ENCODE results near the gene NKX2-4.
"Not testable (repeated sequence)": the region's sequence is repeated elsewhere in the genome, so short reads cannot be mapped to it uniquely, and the experiment has no call there.

Gene NKX2-4

DNA sequence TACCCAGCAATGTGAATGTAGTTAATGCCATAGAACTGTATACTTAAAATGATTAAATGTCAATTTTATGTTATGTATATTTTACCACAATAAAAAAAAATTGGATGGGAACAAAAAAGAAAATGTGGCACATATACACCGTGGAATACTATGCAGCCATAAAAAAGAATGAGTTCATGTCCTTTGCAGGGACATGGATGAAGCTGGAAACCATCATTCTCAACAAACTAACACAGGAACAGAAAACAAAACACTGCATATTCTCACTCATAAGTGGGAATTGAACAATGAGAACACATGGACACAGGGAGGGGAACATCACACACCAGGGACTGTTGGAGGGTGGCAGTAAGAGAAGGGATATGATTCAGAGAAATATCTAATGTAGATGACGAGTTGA, 21.8 kb upstream of the NKX2-4 start:
- H3K36me3 ChIP-seq (ENCODE audit: control insufficient read depth in 1 of 2, insufficient read depth in 2 of 2, low read length in 2 of 2); H3K4me1 ChIP-seq (ENCODE audit: control insufficient read depth in 1 of 2, insufficient read depth in 2 of 2, low read length in 2 of 2); H3K4me3 ChIP-seq (ENCODE audit: low read depth in 1 of 2, low read length in 2 of 2); H3K27ac ChIP-seq (ENCODE audit: low read length); H3K27me3 ChIP-seq (ENCODE audit: low read depth, low read length): not testable (repeated sequence)
- peaks cover 0 to 19% of the 10 kb centered on the region in 2 donors for H3K9me3 ChIP-seq (ENCODE audit: control insufficient read depth in 1 of 2, low read length in 2 of 2)

DNA sequence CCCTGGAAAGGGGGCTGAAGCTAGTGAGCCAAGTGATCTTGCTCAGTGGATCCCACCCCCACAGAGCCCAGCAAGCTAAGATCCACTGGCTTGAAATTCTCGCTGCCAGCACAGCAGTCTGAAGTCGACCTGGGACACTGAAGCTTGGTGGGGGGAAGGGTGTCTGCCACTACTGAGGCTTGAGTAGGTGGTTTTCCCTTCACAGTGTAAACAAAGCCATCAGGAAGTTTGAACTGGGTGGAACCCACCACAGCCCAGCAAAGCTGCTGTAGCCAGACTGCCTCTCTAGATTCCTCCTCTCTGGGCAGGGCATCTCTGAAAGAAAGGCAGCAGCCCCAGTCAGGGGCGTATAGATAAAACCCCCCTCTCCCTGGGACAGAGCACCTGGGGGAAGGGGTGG, 16.7 kb upstream of the NKX2-4 start:
- H3K27ac ChIP-seq (ENCODE audit: low read length); H3K27me3 ChIP-seq (ENCODE audit: low read depth, low read length); H3K4me3 ChIP-seq (ENCODE audit: low read depth in 1 of 2, low read length in 2 of 2); H3K36me3 ChIP-seq (ENCODE audit: control insufficient read depth in 1 of 2, insufficient read depth in 2 of 2, low read length in 2 of 2); H3K4me1 ChIP-seq (ENCODE audit: control insufficient read depth in 1 of 2, insufficient read depth in 2 of 2, low read length in 2 of 2): not testable (repeated sequence)
- peaks cover 6 to 16% of the 10 kb centered on the region in 2 donors for H3K9me3 ChIP-seq (ENCODE audit: control insufficient read depth in 1 of 2, low read length in 2 of 2)

DNA sequence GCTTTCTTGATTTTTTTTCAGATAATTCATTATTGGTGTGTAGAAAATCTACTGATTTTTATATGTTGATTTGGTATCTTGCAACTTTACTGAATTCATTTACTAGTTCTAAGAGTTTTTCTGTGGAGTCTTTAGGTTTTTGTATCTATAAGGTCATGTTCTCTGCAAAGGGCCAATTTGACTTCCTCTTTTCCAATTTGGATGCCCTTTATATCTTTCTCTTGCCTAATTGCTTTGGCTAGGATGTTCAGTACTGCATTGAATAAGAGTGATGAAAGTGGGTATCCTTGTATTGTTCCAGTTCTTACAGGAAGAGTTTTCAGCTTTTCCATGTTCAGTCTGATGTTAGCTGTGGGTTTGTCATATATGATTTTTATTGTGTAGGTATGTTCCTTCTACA, 14.4 kb upstream of the NKX2-4 start:
- Histone ChIP-seq H3K36me3 (ENCODE audit: control insufficient read depth in 1 of 2, insufficient read depth in 2 of 2, low read length in 2 of 2) (no peaks in the 10 kb centered on the region), H3K27me3 (ENCODE audit: low read depth, low read length) (no peaks in the 10 kb centered on the region), H3K9me3 (ENCODE audit: control insufficient read depth in 1 of 2, low read length in 2 of 2) (peaks cover 6 to 16% of the 10 kb centered on the region in 2 donors), H3K27ac (ENCODE audit: low read length) (no peak overlapping the region), H3K4me1 (ENCODE audit: control insufficient read depth in 1 of 2, insufficient read depth in 2 of 2, low read length in 2 of 2) (no peaks in the 10 kb centered on the region), H3K4me3 (ENCODE audit: low read depth in 1 of 2, low read length in 2 of 2) (no peak overlapping the region)

DNA sequence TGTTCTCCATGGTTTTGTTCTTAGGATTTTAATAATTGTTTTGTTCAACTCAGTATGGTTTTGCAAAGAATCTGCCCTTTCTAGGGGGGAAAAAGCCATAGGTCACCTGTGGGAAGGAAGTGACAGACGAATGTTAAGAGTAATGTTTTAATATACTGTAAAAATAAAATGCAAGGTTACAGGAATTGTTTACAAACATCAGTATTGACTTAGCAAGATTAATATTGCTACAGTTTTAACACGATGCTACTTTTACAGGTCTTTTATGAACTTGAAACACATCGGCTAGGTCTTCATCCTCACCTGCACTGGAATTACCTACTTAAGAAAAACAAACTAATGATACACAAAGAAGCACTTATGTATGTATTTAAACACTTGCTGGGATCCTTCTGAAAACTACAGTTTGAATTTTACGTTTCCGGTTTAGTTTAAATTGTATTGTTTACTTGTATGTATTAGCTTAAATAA, 1.7 kb upstream of the NKX2-4 start:
- H3K36me3 ChIP-seq (ENCODE audit: control insufficient read depth in 1 of 2, insufficient read depth in 2 of 2, low read length in 2 of 2) = no peaks in the 10 kb centered on the region
- H3K4me3 ChIP-seq (ENCODE audit: low read depth in 1 of 2, low read length in 2 of 2) = no peak overlapping the region
- peaks cover 0 to 6% of the 10 kb centered on the region in 2 donors for H3K9me3 ChIP-seq (ENCODE audit: control insufficient read depth in 1 of 2, low read length in 2 of 2)
- H3K4me1 ChIP-seq (ENCODE audit: control insufficient read depth in 1 of 2, insufficient read depth in 2 of 2, low read length in 2 of 2) = peaks cover 0 to 13% of the 10 kb centered on the region in 2 donors
- H3K27ac ChIP-seq (ENCODE audit: low read length) = no peak overlapping the region
- peaks cover 44% of the 10 kb centered on the region for H3K27me3 ChIP-seq (ENCODE audit: low read depth, low read length)

DNA sequence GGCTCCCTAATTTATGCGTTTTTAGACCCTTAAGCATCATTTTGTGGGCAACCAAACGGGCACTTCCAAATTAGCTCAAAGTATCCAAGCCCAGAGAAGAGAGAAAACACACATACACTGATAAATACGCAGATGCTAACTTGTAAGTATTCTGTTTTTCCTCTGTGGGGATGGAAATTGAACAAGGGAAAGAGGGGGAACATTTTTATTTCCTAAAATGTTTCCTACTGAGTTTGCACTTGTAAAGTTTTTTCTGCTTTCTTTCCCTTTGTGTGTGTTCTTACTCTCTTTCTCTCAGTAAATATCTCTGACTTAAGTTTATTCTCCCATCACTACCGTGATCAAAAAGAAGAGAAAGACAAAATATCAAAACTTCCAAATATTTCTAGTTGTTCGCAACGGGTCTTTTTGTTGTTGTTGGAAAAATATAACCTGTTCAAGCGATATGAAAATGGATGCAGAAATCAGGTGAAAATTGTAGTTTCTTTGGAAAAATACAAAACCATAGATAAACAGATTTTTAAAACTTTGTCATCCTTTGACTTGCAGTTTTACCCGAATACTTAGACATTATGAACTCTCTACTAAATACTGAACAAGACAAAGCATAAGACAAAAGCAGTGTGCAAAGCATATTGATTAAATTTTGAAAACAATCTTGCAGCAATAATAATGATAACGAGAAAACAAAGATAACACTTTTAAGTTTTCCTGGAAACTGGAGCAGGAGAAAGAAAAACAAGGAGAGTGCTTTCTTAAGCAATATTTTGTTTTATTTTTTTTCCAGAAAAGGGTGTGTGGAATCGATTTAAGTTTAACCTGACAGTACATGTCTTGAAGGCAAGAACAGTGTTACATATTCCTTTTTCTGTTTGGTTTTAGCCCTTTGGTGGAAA, 1.0 kb upstream of the NKX2-4 start:
- Histone ChIP-seq H3K27ac (ENCODE audit: low read length) (no peak overlapping the region), H3K9me3 (ENCODE audit: control insufficient read depth in 1 of 2, low read length in 2 of 2) (peaks cover 0 to 6% of the 10 kb centered on the region in 2 donors), H3K4me1 (ENCODE audit: control insufficient read depth in 1 of 2, insufficient read depth in 2 of 2, low read length in 2 of 2) (peaks cover 0 to 13% of the 10 kb centered on the region in 2 donors), H3K27me3 (ENCODE audit: low read depth, low read length) (peaks cover 50% of the 10 kb centered on the region), H3K4me3 (ENCODE audit: low read depth in 1 of 2, low read length in 2 of 2) (no peak overlapping the region), H3K36me3 (ENCODE audit: control insufficient read depth in 1 of 2, insufficient read depth in 2 of 2, low read length in 2 of 2) (no peaks in the 10 kb centered on the region)

DNA sequence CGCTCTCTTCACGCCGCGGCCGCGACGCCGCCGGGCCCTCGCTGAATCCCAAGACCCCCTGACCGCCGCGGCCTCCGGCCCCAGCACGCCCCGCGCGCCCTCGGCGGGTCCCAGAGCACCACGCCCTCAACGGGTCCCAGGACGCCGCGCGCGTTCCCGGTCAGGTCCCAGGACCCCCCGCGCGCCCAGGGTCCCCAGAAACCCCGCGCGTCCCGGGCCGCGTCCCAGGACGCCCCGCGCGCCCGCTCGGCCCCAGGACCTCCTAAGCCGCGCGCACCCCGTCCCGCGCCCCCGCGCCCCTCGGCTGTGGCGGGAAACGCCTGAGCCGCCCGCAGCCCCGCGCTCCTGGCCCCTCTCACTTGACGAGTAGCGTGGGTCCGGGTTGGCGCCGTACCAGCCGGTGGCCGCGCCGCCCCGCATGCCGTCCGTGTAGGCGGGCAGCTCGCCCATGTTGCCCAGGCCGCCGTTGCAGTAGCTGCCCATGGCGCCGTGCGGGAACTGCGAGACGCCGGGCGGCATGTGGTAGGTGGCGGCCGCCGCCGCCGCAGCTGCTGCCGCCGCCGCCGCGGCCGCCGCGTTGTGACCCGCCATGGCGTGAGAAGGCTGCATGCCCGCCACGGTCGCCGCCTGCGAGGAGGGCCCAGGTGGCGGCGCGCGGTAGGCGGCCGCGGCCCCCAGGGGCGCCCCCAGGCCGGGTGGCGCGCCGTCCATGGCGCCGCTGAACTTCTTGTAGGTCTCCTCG, 556 bp downstream of the NKX2-4 start:
- no peak overlapping the region for H3K27ac ChIP-seq (ENCODE audit: low read length)
- H3K9me3 ChIP-seq (ENCODE audit: control insufficient read depth in 1 of 2, low read length in 2 of 2) = peaks cover 0 to 6% of the 10 kb centered on the region in 2 donors
- H3K4me1 ChIP-seq (ENCODE audit: control insufficient read depth in 1 of 2, insufficient read depth in 2 of 2, low read length in 2 of 2) = peaks cover 0 to 13% of the 10 kb centered on the region in 2 donors
- no peaks in the 10 kb centered on the region for H3K36me3 ChIP-seq (ENCODE audit: control insufficient read depth in 1 of 2, insufficient read depth in 2 of 2, low read length in 2 of 2)
- H3K4me3 ChIP-seq (ENCODE audit: low read depth in 1 of 2, low read length in 2 of 2) = peak overlapping the region in 1 of 2 donors; percentile 49
- H3K27me3 ChIP-seq (ENCODE audit: low read depth, low read length) = peaks cover 50% of the 10 kb centered on the region

DNA sequence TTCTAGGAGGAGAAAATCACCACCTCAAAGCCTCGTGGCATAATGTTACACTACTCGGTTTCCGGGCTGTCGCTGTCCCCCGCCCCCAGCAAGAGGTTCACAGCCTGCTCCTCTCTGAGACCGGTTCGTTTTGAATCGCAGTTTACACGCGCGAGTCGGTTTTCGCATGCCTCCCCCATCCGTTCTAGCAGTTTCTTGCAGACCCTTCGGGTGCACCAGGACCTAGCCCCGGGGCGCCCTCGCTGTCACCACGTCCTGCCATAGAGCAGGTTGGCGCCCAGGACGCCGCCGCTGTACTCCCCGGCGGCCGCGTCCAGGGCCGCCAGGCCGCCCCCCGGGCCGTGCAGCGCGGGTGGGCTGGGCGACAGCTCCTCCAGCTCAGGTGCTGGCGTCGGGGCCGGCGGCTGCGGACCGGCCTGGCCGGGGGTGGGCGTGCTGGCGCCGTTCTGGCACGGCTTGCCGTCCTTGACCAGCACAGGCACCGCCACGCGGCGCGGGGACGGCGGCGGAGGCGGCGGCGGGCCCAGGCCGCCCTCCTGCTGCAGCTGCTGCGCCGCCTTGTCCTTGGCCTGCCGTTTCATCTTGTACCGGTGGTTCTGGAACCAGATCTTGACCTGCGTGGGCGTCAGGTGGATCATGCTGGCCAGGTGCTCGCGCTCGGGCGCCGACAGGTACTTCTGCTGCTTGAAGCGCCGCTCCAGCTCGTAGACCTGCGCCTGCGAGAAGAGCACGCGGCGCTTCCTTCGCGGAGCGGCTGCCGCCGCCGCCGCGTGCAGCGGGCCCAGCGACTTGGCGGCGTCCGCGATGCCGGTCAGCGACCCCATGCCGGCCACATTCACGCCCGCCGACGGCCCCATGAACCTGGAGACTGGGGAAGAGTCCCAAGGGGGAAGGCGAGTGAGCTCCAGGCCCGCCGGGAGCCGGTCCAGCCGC, 1.4 kb downstream of the NKX2-4 start:
- peaks cover 53% of the 10 kb centered on the region for H3K27me3 ChIP-seq (ENCODE audit: low read depth, low read length)
- peaks cover 0 to 13% of the 10 kb centered on the region in 2 donors for H3K4me1 ChIP-seq (ENCODE audit: control insufficient read depth in 1 of 2, insufficient read depth in 2 of 2, low read length in 2 of 2)
- H3K4me3 ChIP-seq (ENCODE audit: low read depth in 1 of 2, low read length in 2 of 2) = peak overlapping the region in 1 of 2 donors; percentile 49
- H3K36me3 ChIP-seq (ENCODE audit: control insufficient read depth in 1 of 2, insufficient read depth in 2 of 2, low read length in 2 of 2) = no peaks in the 10 kb centered on the region
- H3K27ac ChIP-seq (ENCODE audit: low read length) = no peak overlapping the region
- peaks cover 0 to 6% of the 10 kb centered on the region in 2 donors for H3K9me3 ChIP-seq (ENCODE audit: control insufficient read depth in 1 of 2, low read length in 2 of 2)

DNA sequence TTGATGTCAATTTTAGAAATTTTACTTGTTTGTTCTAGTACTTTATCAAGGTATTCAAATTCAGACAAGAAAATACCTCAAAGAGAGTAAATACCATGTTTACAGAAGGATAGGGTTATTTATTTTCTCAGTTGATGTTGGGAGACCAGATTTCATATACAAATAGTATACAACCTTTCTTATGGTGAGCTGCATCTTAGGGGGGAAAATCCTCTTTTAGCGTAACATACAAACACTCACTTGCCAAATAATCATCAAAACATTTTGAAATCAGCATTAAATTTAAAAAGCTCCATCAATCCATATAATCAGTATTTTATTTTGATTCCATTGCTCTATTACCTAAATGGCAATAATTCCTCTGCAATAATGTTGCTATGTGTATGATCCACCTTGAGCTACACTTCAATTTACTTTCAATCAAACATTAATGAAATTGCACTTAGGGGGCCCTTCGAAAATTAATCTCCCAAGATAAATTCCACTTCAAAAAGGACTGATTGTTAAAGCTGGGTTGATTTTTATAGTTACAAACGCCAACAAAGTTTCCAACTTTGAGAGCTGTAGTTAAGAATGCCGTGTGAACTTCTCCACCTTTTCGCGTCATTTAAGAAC, 2.2 kb downstream of the NKX2-4 start:
- Histone ChIP-seq H3K36me3 (ENCODE audit: control insufficient read depth in 1 of 2, insufficient read depth in 2 of 2, low read length in 2 of 2) (no peaks in the 10 kb centered on the region), H3K27me3 (ENCODE audit: low read depth, low read length) (peaks cover 49% of the 10 kb centered on the region), H3K4me1 (ENCODE audit: control insufficient read depth in 1 of 2, insufficient read depth in 2 of 2, low read length in 2 of 2) (peaks cover 0 to 13% of the 10 kb centered on the region in 2 donors), H3K9me3 (ENCODE audit: control insufficient read depth in 1 of 2, low read length in 2 of 2) (peaks cover 0 to 6% of the 10 kb centered on the region in 2 donors), H3K4me3 (ENCODE audit: low read depth in 1 of 2, low read length in 2 of 2) (no peak overlapping the region), H3K27ac (ENCODE audit: low read length) (no peak overlapping the region)

DNA sequence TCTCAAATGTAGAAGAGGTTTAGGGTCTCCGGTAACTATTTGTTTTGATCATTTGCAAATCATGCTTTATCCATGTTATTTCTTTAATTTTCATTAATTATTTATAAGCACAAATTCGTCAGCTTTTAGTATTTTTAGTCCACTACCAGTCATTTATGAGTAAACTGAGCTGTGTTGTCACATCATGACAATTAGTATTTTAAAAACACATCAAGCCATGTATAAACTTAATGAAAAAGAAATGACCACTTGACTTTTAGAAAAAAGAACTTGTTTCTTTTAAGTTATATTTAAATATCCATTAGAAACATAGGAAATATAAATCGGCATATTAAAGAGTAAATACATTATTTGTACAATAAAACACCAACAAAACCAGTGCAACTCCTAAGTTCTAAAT, 2.8 kb downstream of the NKX2-4 start:
- H3K4me3 ChIP-seq (ENCODE audit: low read depth in 1 of 2, low read length in 2 of 2) = no peak overlapping the region

DNA sequence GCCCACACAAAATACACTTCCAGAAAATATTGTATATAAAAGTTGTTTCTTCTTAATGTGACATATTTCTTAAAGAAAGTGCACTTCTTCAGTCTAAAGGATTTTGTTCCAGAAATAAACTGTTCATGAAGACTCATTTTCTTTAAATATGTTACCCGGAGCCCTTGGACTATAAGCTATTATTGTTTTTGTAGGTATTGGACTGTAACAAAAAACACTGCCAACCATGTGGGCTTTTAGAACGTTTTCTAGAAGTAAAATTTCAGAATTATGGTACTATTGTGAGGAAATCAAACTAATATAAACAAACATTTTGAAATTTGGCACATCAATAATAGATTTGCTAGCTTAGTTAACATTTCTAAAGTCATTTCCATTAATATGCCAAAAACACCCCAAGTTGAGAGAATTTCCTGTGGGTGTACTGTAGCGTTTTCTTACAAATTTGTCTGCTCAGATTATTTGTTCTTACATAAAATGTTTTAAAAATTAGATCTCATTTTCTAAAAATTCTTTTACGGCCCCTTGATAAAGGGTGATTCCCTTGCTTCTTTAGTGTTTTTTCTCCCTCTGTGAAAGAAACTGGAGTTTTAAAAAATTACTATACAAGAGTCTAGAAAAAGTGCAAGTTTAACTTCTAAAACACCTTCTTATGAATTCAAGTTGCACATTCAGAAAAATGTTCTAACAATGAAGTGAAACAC, 3.4 kb downstream of the NKX2-4 start:
- Histone ChIP-seq H3K27ac (ENCODE audit: low read length) (no peak overlapping the region), H3K9me3 (ENCODE audit: control insufficient read depth in 1 of 2, low read length in 2 of 2) (peaks cover 0 to 6% of the 10 kb centered on the region in 2 donors), H3K36me3 (ENCODE audit: control insufficient read depth in 1 of 2, insufficient read depth in 2 of 2, low read length in 2 of 2) (peaks cover 0 to 7% of the 10 kb centered on the region in 2 donors), H3K27me3 (ENCODE audit: low read depth, low read length) (peaks cover 49% of the 10 kb centered on the region), H3K4me3 (ENCODE audit: low read depth in 1 of 2, low read length in 2 of 2) (no peak overlapping the region), H3K4me1 (ENCODE audit: control insufficient read depth in 1 of 2, insufficient read depth in 2 of 2, low read length in 2 of 2) (peaks cover 0 to 13% of the 10 kb centered on the region in 2 donors)

More for the DNA sequence above, 2.8 kb downstream of the NKX2-4 start:
- H3K27me3 ChIP-seq (ENCODE audit: low read depth, low read length) = peaks cover 49% of the 10 kb centered on the region
- H3K27ac ChIP-seq (ENCODE audit: low read length) = no peak overlapping the region
- H3K36me3 ChIP-seq (ENCODE audit: control insufficient read depth in 1 of 2, insufficient read depth in 2 of 2, low read length in 2 of 2) = peaks cover 0 to under 1% of the 10 kb centered on the region in 2 donors
- H3K4me1 ChIP-seq (ENCODE audit: control insufficient read depth in 1 of 2, insufficient read depth in 2 of 2, low read length in 2 of 2) = peaks cover 0 to 13% of the 10 kb centered on the region in 2 donors
- peaks cover 0 to 6% of the 10 kb centered on the region in 2 donors for H3K9me3 ChIP-seq (ENCODE audit: control insufficient read depth in 1 of 2, low read length in 2 of 2)

All from muscle layer of duodenum (tissue), 2 donors.